Measurements from ENCODE around the gene TFAP2E.

GRCh38 chr1:35570589-35571137, 2.5 kb upstream of the TFAP2E start:
- TF ChIP-seq POLR2A (IDR thresholded peaks at IDR 0.05) = no peak
- no peak for TF ChIP-seq CTCF (IDR thresholded peaks at IDR 0.05)
- TF ChIP-seq POLR2AphosphoS5 (IDR thresholded peaks at IDR 0.05) = no peak
- no peak for TF ChIP-seq EP300 (IDR thresholded peaks at IDR 0.05)

Data from stomach (tissue), 4 donors.